Stimulated activated CD8-positive, alpha-beta memory T cell treated with anti-CD3 and anti-CD28 coated beads, Interleukin-15, amount 100 ng/mL, for 48 hours (primary cell): ENCODE results near the gene PIGU.
"Not testable (repeated sequence)": the region's sequence is repeated elsewhere in the genome, so short reads cannot be mapped to it uniquely, and the experiment has no call there.

Source experiments
- DNase-seq, 2 donors: peaks; one replicate each; pipeline ENCODE4 v3.0.0-alpha.2; 2020; ENCODE audit warnings: low read depth in 2 of 2

The PIGU gene

DNA sequence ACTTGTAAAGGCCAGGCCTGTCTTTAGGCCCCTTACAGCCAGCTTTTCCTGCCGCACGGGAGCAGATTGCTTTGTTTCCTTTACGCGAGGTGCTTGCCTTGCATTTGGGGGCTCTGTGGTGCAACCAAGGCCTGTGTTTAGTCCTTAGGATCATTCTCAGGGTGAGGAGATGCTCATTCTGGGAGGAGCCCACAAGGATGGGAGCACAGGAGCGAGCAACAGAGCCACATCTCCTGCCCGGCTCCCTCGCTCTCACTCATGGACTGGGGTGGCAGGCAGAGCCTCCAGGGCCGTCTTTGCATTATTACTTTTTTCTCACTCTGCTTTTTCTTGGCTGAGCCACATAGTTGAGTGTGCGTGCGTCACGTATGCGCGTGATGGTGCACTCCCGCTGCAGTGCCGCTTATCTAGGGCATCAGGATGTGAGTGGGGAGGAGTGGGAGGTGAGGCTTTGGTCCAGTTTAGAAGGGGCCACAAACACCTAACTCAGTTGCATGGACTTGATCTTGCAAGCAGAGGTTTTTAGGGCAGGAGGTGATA lies 141.5 kb downstream of the PIGU start:
- no peak for DNase-seq

DNA sequence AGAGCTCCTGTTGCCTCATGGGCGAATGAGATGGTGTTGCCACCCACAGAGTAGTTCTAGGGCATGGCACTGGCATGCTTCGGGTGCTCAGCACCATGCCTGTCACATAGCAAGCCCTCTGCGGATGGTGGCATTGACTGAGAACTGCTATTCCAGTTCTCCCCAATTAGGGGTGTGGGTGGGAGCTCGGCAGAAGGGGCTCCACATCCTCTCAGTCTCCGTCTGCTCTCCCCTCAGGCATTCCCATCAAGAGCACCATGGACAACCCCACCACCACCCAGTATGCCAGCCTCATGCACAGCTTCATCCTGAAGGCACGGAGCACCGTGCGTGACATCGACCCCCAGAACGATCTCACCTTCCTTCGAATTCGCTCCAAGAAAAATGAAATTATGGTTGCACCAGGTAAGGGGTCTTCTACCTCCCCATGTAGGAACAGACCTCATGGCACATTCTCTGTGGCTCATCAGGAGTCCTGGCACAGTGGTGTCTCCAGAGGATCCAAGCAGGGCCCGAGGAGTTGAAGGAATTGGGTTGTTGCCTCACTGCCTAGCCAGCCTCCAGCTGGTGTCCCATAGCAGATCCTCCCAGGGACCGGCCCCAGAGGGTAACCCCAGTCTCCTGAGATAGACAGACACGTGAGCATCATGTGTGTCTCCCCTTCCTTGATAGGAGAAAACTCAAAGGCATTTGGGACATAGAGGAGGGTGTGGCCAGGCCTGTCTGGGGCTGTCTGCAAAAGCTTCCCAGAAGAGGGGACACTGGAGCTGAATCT lies 142.3 kb downstream of the PIGU start:
- no peak for DNase-seq

DNA sequence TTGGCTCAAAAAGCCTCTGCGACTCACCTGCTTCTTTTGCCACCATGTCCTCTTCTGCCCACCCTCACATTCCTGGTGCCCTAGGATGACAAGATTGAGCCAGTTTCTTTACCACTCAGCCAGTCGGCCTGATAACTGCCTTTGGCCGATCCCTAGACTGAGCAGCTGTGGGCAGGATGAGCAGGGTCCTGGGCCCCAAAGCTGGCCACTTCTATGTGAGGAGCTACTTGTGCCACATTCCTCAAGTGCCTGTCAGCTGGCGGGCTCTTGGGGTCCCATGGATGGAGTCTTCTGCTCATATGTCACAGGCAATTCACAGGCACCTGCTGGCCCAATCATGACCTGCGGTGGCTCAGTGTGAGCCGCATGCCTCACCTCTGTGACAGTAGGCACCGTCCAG lies 144.1 kb downstream of the PIGU start:
- DNase-seq: no peak

DNA sequence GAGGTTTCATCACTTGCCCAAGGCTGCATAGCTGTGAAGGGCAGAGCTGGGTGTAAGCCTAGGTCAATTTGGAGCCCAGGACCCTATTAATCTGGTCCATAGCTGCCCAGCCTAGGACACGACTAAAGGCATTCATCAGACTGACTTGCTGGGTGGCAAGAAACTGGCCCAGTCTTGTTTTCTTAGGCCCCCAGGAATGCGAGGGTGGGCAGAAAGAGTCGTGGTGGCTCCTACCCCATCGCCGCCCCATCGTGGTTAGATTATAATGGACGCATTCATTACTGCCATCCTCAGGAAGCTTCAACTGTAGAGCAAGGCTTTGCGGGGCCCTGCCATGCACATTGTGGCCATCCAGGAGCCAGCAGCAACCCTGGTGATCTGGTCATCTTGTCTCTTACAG lies 144.6 kb downstream of the PIGU start:
- no peak for DNase-seq

DNA sequence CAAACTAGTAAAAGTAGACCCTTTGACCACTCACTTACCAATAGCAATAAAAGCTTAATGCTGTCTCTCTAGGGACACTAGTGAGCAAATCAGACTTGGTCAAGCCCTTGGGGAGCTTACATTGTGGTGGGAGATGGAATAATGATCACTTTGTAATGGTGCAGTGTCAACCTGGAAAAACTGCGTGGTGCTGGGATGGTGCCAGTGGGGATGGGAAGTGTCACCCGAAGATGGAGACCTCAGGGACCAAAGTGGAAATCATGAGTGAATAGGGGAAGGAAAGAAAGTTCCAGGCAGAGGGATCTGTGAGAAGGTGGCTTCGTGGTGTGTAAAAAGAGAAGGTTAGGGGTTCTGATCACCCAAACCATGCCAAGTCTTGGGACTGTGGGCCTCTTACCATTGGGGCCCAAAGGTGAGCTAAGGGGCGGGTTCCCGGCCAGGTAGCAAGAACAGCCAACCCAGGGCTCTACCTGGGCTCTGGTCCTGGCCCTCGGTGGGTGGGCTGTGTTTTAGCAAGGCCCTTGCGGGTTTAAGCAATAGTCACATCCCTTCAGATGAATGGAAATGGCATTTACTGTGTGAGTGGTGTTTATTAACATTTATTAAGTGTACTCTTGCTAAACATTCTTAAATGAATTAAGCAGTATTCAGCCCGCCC lies 145.2 kb downstream of the PIGU start:
- no peak for DNase-seq

DNA sequence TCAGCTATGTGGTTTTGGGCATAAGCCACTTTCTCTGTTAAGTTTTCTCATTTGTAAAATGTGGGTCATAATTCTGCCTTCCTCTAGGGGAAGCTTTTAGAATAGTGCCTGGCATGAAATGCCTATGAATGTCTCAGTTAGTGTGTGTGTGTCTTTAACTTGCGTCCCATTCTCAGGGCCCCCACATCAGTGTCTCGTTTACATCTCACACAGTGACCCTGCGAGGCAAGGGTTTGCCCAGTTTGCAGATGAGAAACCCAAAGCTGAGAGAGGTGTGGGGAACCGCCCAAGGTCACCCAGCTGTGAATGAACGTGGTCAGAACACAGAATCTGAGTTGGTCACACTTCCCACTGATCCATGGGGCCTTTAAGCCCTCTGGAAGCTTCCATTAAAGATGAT lies 146.6 kb downstream of the PIGU start:
- no peak for DNase-seq

DNA sequence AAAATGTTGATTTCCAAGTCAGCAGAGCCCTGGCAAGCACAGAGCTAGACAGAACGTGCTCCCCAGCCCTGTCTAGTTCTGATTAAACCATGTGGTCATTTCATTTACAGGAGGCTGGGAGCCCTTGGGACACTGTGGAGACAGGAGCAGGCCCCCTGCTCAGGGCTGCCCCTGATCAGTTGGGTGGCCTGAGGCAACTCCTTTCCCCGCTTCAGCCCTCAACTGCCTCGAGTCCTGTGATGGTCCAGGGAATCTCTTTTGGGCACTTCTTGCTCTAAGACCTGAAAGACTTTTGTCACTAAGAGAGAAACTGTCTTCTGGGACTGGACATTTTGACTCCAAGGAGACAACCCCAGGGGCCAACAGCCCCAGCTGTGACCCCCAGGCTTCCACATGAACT lies 147.2 kb downstream of the PIGU start:
- no peak for DNase-seq

DNA sequence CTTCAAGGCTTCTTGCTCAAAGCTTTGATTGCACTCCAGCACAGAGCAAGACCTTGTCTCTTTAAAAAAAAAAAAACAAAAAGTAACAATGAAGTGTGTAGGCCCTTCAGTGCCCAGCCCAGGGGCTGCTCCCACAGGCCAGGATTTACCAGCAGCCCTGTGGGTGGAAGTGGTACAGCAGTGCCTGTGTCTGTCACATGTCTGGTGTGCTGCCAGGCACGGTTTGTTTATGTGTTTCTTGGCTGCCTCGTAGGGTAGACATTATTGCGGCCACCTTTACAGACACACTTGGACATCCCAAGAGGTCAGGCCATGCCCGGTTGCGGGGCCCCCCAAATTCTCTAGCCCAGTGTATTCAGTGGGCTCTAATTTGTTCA lies 148.0 kb downstream of the PIGU start:
- DNase-seq: no peak

DNA sequence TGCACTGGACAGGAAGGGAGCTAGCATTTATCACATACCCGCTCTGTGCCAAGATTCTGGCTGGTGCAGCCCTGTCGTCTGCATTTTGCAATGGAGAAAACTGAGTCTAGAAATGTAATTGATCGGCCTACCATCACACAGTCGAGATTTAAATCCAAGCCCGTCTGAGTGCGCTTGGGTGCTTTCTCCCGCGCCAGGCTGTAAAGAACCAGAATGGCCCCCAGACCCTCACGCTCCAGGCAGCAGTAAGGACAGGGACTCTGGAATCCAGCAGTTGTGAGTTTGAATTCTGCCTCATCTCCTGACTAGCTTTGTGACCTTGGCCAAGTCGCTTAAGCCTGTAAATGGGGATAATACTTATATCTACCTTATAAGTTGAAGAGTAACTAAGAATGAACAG lies 149.9 kb downstream of the PIGU start:
- no peak for DNase-seq

DNA sequence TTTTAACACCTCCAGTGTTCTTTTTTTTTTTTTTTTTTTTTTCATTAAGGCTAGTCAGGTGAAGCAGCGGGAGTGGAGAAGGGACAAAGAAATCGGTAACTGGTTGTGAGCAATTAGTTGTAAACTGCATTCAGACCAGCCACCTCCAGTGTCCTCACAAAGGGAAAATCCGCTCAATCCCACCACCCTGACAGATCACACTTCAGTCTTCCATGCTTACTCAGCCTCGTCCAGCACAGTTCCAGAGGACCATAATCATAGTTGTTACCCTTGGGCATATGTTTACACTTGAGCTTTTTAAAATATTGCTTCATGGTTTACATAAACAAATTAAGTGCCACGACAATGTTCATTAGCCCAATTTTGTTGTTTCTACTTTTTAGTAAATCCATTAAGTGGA lies 150.4 kb downstream of the PIGU start:
- DNase-seq: no peak

DNA sequence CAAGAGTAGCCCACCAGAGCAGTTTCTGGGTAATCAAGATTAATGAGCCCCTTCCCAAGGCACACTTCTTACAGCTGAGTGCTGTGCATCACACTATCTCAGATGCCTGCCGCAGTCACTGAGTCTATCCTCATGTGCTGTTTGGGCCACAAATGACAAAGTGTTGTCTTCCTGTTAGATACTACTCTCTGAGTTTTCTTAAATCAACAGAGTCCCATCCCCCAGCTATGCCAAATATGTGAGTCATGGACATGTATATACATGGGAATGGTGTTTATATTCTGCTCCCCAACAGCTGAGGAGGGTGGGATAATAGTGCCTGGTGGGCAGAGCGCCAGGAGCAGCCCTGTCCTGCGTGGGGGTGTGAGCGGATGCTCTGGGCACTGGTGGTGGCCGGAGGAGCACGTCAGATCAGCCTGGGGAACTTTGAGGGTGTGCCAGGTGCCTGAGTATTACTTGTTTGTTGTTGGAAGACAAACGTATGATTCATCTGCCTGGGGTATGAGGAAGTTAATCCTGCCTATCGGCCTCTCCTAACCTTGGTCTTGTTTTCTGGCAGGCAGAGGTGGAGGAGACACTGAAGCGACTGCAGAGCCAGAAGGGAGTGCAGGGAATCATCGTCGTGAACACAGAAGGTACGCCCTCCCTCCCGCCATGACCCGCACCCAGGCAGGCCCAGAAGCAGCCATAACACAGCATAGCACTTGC lies 151.0 kb downstream of the PIGU start:
- DNase-seq: no peak

DNA sequence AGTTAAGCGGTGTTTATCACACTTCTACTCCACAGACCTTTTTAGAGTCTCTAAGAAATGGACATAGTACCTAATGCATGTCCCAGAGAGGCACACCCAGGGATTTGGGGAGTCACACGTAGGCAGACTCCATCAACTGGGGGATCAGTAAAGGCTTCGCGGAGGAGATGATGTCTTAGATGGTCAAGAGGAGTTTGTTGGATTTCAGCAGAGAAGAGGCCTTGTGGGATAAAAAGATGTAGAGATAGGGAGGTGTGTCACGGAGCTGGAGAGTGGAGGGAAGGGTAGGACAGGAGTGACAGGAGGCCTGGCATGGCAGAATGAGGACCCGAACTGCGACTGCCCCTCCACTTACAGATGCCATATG lies 151.6 kb downstream of the PIGU start:
- no peak for DNase-seq

DNA sequence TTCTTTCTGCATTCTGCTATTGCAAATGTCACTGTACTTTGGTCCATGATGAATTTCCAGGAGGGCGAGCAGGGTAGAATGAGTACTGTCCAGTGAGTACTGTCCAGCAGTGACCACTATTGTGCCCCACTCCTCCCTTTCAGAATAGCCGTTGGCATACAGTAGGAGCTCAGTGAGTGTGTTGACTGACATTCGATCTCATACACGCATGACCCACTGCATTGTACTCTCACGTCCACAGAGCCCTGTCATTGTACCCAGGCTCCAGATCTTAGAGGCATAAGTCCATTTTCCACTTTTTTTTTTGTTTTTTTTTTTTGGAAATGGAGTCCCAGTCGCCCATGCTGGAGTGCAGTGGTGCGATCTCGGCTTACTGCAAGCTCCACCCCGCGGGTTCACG lies 152.5 kb downstream of the PIGU start:
- DNase-seq: no peak

DNA sequence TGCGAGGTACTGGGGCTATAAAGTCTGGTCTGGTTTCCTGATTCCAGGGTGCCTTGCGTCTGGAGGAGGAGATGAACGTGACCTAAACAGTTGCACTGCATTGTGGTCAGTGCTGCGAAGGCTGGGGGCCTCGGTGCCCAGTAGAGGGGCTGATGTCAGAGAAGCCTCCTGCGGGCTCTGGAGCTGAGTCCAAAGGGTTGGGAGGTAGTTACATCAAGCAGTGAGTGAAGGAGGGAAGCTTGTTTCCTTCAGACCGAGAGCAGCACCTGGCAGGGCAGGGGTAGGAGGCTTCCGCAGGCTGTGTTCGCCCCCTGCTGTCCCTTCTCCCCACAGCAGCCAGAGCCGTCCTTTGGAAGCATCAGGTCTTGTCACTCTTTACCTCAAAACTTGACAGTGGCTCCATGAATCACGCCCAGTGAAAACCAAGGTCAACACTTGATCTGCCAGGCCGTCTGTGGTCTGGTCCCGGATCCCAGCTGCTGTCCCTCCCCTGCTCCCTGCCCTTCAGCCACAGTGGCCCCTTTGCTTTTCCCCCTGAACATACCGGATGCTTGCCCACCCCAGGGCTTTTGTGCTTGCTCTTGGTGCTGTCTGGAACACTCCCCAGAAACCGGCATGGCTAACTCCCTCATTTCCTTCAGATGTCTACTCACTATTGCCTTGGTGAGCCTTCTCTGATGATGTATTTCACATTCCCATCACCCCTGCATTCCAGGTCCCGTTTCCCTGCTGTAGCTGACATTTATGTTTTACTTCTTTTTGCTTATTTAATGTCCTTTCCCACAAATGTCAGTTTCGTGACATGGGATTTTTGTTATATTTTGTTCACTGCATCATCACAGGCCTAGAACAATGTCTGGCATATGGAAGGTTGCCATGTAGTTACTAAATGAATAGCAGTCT lies 153.7 kb downstream of the PIGU start:
- peak in 1 of 2 donors; percentile 47 for DNase-seq

DNA sequence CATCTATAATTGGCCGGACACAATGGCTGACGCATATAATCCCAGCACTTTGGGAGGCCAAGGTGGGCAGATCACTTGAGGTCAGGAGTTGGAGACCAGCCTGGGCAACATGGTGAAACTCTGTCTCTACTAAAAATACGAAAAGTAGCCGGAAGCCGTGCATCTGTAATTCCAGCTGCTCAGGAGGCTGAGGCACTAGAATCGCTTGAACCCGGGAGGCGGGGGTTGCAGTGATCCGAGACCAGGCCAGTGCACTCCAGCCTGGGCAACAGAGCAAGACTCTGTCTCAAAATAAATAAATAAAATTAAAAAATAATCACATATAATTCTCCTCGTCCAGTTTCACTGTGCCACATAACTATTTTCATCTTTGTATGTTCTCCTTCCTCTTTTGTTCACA lies 157.1 kb downstream of the PIGU start:
- DNase-seq: not testable (repeated sequence)

DNA sequence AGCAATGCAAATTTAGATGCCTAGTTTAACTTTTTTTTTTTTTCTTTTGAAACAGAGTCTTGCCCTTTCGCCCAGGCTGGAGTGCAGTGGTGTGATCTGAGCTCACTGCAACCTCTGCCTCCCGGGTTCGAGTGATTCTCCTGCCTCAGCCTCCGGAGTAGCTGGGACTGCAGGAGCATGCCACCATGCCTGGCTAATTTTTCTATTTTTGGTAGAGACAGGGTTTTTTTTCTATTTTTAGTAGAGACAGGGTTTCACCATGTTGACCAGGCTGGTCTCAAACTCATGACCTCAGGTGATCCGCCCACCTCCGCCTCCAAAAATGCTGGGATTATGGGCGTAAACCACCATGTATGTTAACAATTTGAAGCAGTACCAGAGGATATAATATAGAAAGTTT lies 158.0 kb downstream of the PIGU start:
- DNase-seq: not testable (repeated sequence)

DNA sequence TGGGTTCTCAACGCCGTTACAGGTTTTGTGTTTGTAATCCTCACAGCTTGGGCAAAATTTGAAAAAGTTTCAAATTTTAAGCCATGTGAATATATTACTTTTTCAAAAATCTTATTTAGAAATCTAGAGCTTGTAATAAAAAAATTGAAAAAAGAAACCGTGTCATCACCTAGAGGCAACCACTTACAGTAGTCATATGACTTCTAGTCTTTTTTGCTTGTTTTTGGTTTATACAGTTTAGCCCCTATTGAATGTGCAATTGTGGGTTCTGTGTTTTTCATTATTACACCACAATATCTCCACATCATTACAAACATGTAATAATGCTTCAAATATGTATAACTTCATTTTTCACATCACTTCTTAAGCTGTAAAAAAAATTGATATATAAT lies 159.8 kb downstream of the PIGU start:
- no peak for DNase-seq

DNA sequence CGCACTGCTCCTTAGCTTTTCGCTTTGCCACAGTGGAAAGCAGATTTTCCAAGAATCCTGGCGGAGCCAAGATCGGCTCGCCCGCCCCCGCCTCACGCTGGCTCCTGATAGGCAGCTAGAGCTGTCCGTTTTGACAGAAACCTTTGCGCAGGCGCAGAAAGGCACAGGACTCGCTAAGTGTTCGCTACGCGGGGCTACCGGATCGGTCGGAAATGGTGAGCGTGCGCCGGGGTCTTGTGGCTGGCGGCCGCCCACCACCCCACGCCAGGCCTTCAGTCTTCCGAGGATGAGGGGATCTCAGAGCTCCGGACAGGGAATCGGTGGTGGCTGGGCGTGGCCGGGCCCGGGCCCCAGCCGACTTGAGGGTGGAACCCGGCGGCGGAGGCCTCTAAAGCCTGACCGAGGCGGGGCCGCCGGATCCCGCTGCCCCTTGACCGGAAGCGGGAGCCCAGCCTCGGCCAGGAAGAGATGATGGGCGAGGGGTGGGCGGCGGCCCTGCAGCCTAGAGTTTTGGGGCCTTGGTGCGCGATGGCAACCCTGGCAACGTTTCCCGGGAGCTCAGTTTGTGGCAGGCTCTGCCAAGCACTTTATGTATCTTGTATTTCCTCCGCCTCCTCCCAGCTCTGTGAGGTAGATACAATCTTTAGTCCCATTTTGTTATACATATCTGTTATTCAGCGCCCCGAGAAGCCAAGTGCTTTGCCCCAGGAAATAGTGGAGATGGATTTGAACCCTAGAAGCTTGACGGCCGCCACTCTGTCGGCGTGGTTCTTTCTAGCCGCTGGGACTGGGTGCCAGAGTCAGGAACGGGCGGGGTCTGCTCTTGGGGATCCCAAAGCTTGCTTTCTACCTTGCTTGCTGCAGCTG lies 160.4 kb downstream of the PIGU start, which contains the start of gene DYNLRB1:
DYNLRB1 (plus strand) TSS at position 176 of the 867 bp plus-strand sequence; CDS start at position 213, 37 bp downstream.
- DNase-seq: peak; percentile 89 to 90

DNA sequence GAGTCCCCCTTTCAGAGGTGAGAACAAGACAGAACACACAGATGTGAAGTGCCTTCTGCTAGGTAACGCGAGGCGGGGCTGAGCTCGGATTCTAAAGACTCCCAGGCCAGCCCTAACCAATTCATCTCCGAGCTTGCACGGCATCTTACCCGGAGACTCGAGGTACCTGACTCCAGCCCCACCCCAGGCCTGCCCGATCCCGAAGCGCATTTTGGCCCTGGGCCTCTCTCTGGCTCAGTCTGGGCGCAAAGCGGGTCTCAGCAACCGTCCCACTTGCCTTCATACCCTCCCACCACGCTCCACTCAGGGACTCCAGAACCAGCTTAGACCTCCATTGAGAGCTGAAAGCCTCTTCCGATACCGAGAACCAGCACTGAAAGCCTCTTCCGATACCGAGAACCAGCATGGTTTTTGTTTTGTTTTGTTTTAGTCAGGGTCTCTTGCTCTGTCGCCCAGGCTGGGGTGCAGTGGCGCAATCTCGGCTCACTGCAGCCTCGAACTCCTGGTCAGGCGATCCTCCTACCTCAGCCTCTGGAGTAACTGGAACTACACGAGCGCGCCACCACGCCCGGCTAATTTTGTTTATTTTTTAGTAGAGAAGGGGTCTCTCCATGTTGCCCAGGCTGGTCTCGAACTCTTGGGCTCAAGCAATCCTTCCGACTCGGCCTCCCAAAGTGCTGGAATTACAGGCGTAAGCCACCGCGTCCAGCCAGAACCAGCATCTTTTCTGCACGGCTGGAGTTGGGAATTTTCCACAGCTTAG lies 161.2 kb downstream of the PIGU start:
- peak in 1 of 2 donors; percentile 52 for DNase-seq
